Astrocyte of the spinal cord (primary cell): Measurements from ENCODE around the gene PBRM1.

Experiments
- DNase-seq: peaks from one replicate; pipeline ENCODE4 v3.0.0; 2011; ENCODE audit warnings: low read depth, low spot score
- H3K4me3 ChIP-seq: 2 replicates; pipeline ENCODE4 v1.5.1; 2011; ENCODE audit warnings: low read depth, mild to moderate bottlenecking, low read length, moderate library complexity
- CTCF ChIP-seq: IDR thresholded peaks from 2 replicates; pipeline ENCODE4 v1.5.1; 2012; ENCODE audit warnings: low read depth, mild to moderate bottlenecking, low read length, inconsistent platforms
- in situ Hi-C: cut with HindIII; loops from 2 replicates; pipeline ENCODE4 v1.10.0; 2017; ENCODE audit warnings: low sequenced_read_pairs

The PBRM1 gene

GRCh38 chr3:52525680-52526561 lies 159.8 kb downstream of the PBRM1 start:
- in situ Hi-C loops, result no loop called here
- no peak overlapping the region for H3K4me3 ChIP-seq
- no peak for TF ChIP-seq CTCF
- no peak for DNase-seq

- no peak overlapping the region for H3K4me3 ChIP-seq
- TF ChIP-seq CTCF, result no peak
- no peak for DNase-seq
- in situ Hi-C loops, result no loop called here
Measured at GRCh38 chr3:52524752-52525679, 160.7 kb downstream of the PBRM1 start.

DNA sequence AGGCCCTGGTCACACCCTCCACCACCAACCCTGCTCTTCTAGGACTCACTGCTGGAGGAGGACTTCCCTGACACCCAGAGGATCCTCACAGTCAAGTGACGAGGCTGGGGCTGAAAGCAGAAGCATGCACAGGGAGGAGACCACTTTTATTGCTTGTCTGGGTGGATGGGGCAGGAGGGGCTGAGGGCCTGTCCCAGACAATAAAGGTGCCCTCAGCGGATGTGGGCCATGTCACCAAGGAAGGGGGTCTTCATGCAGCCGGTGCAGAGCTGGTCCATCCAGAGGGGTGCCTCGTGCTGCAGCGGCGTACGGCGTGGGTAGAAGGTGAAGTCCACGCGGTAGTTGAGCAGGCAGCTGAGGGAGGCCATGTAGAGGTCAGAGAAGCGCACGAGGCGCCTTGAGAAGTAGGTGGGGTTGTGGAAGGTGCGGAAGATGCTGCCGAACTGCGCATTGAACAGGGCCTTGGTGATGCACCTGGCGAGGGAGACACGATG lies 161.4 kb downstream of the PBRM1 start:
- no peak for TF ChIP-seq CTCF
- no peak overlapping the region for H3K4me3 ChIP-seq
- in situ Hi-C loops, result no loop called here
- no peak for DNase-seq

DNA sequence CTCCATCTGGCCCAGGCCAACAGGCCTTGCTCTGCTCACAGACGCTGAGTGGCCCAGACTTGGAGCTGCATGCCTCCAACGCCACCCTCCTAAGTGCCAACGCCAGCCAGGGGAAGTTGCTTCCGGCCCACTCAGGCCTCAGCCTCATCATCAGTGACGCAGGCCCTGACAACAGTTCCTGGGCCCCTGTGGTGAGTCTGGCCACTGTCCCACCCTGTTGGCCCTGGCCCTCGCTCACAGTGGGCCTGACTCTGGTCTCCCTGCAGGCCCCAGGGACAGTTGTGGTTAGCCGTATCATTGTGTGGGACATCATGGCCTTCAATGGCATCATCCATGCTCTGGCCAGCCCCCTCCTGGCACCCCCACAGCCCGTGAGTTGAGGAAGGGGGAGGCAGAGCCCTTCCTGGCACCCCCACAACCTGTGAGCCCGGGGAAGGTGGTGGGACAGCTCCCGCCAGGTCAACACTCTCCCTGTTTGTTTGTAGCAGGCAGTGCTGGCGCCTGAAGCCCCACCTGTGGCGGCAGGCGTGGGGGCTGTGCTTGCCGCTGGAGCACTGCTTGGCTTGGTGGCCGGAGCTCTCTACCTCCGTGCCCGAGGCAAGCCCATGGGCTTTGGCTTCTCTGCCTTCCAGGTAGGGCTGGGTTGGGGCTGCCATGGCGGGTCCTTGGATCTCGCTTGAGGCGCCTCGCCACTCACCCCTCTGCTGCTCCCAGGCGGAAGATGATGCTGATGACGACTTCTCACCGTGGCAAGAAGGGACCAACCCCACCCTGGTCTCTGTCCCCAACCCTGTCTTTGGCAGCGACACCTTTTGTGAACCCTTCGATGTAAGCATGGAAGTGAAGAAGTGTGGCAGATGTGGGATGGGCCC lies 162.1 kb downstream of the PBRM1 start:
- TF ChIP-seq CTCF, result no peak
- in situ Hi-C loops, result no loop called here
- DNase-seq, result peak; percentile 56
- no peak overlapping the region for H3K4me3 ChIP-seq

GRCh38 chr3:52522651-52523251 lies 163.0 kb downstream of the PBRM1 start:
- in situ Hi-C loops, result no loop called here
- no peak for DNase-seq
- H3K4me3 ChIP-seq, result no peak overlapping the region
- no peak for TF ChIP-seq CTCF
